ENCODE measurements around the gene ROMO1. TPM values are rescaled to one million over a fixed set of nuclear protein-coding genes. Genes with fewer than 3 reads are reported as not detected.
A peak's percentile ranks its signal among the peaks of the same experiment; 100 is the strongest.

The ROMO1 gene
- total and polyA plus RNA-seq, 10 of the 15 experiments (the other 5 are each of a cell fraction or from before 2014, with no cell fraction given): 23.2 to 631 (median 352) TPM

GRCh38 chr20:35741892-35742740, 42.9 kb downstream of the ROMO1 start, which contains the start of gene RBM39 (continued):
- TF ChIP-seq E2F4 (IDR thresholded peaks at IDR 0.05; ENCODE audit: low read depth, low read length) (no peak), PRDM15 (CRISPR knock-in tag; IDR thresholded peaks at IDR 0.05) (no peak), SREBF2 (IDR thresholded peaks at IDR 0.05; ENCODE audit: low read length) (no peak), BCL11A (IDR thresholded peaks at IDR 0.05; ENCODE audit: low read depth, low read length) (no peak), IKZF1 (conservative IDR thresholded peaks at IDR 0.05) (peak; percentile 54), FOS (IDR thresholded peaks at IDR 0.05; ENCODE audit: borderline replicate concordance, extremely low read depth, insufficient read length) (peak; percentile 32), E4F1 (IDR thresholded peaks at IDR 0.05; ENCODE audit: borderline replicate concordance, partially characterized antibody) (peak; percentile 73), KLF5 (IDR thresholded peaks at IDR 0.05; ENCODE audit: partially characterized antibody) (peak; percentile 90), SMAD5 (IDR thresholded peaks at IDR 0.05; ENCODE audit: low read depth) (peak; percentile 92), MTA2 (IDR thresholded peaks at IDR 0.05; ENCODE audit: low read depth) (no peak)

All from GM12878 (cell line).